ENCODE results near the gene TADA2B.
"Not testable (repeated sequence)": the region's sequence is repeated elsewhere in the genome, so short reads cannot be mapped to it uniquely, and the experiment has no call there.

The TADA2B gene

GRCh38 chr4:7076696-7077082 lies 33.5 kb downstream of the TADA2B start:
- no peak overlapping the region for H3K4me3 ChIP-seq (ENCODE audit: low read depth, low read length)

- no peak overlapping the region for H3K4me3 ChIP-seq (ENCODE audit: low read depth, low read length)
These were observed 34.2 kb downstream of the TADA2B start for GRCh38 chr4:7077371-7077770.

- H3K4me3 ChIP-seq (ENCODE audit: low read depth, low read length), result no peak overlapping the region
These were observed 34.9 kb downstream of the TADA2B start for GRCh38 chr4:7078025-7078424.

GRCh38 chr4:7079483-7079882 lies 36.3 kb downstream of the TADA2B start:
- H3K4me3 ChIP-seq (ENCODE audit: low read depth, low read length), result not testable (repeated sequence)

- not testable (repeated sequence) for H3K4me3 ChIP-seq (ENCODE audit: low read depth, low read length)
These were observed 36.7 kb downstream of the TADA2B start for GRCh38 chr4:7079909-7080308.

GRCh38 chr4:7083597-7084563 lies 40.7 kb downstream of the TADA2B start:
- no peak overlapping the region for H3K4me3 ChIP-seq (ENCODE audit: low read depth, low read length)

- not testable (repeated sequence) for H3K4me3 ChIP-seq (ENCODE audit: low read depth, low read length)
These were observed 41.4 kb downstream of the TADA2B start for GRCh38 chr4:7084564-7084961.

- no peak overlapping the region for H3K4me3 ChIP-seq (ENCODE audit: low read depth, low read length)
These were observed 43.2 kb downstream of the TADA2B start for GRCh38 chr4:7086384-7086783.

GRCh38 chr4:7087036-7087435 lies 43.9 kb downstream of the TADA2B start:
- no peak overlapping the region for H3K4me3 ChIP-seq (ENCODE audit: low read depth, low read length)

- no peak overlapping the region for H3K4me3 ChIP-seq (ENCODE audit: low read depth, low read length)
These were observed 46.2 kb downstream of the TADA2B start for GRCh38 chr4:7089213-7089986.

GRCh38 chr4:7092026-7092425 lies 48.9 kb downstream of the TADA2B start:
- H3K4me3 ChIP-seq (ENCODE audit: low read depth, low read length), result no peak overlapping the region

GRCh38 chr4:7094916-7095315 lies 51.7 kb downstream of the TADA2B start:
- H3K4me3 ChIP-seq (ENCODE audit: low read depth, low read length), result no peak overlapping the region

- no peak overlapping the region for H3K4me3 ChIP-seq (ENCODE audit: low read depth, low read length)
These were observed 52.5 kb downstream of the TADA2B start for GRCh38 chr4:7095611-7096155.

- no peak overlapping the region for H3K4me3 ChIP-seq (ENCODE audit: low read depth, low read length)
These were observed 53.1 kb downstream of the TADA2B start for GRCh38 chr4:7096236-7096635.

GRCh38 chr4:7101692-7102515 lies 58.7 kb downstream of the TADA2B start:
- peak overlapping the region; percentile 4 for H3K4me3 ChIP-seq (ENCODE audit: low read depth, low read length)

- H3K4me3 ChIP-seq (ENCODE audit: low read depth, low read length), result peak overlapping the region; percentile 18
These were observed 59.3 kb downstream of the TADA2B start for GRCh38 chr4:7102516-7102909.

- H3K4me3 ChIP-seq (ENCODE audit: low read depth, low read length), result peak overlapping the region; percentile 60
These were observed 59.9 kb downstream of the TADA2B start for GRCh38 chr4:7103031-7103606.

GRCh38 chr4:7103607-7104365 lies 60.6 kb downstream of the TADA2B start:
- no peak overlapping the region for H3K4me3 ChIP-seq (ENCODE audit: low read depth, low read length)

- no peak overlapping the region for H3K4me3 ChIP-seq (ENCODE audit: low read depth, low read length)
These were observed 61.3 kb downstream of the TADA2B start for GRCh38 chr4:7104366-7105031.
